GM12878 (cell line): ENCODE results near the gene UCHL5. TPM values are rescaled to one million over a fixed set of nuclear protein-coding genes. Genes with fewer than 3 reads are reported as not detected.

ENCODE experiments used
- ATAC-seq: fragments of 200-7000 bp; cut with Tn5 transposase; 3 replicates; pipeline ENCODE4 v1.9.1; 2020; ENCODE audit warnings: mild to moderate bottlenecking, moderate library complexity
- BruUV-seq: library from RNA; stranded (reverse); fragments of 400-500 nt; replicated peaks from 2 replicates; lab custom pipeline; 2021; lab: Mats Ljungman, UMichigan
- CTCF ChIA-PET: fragments of 300-600 bp; sonication (Branson Sonifier 250); formaldehyde crosslinking; extraction: SDS; loops from one replicate; lab custom pipeline; 2021; ENCODE audit warnings: inconsistent platforms; lab: Yijun Ruan, JAX
- POLR2A ChIA-PET: fragments of 350-600 bp; formaldehyde crosslinking; extraction: SDS; loops from one replicate; lab custom pipeline; 2021; ENCODE audit warnings: inconsistent platforms; lab: Charles Lee
- RAD21 ChIA-PET: fragments of 300-600 bp; sonication (Branson Sonifier 250); formaldehyde crosslinking; loops from one replicate; lab custom pipeline; 2023; ENCODE audit warnings: antibody characterized with exemption; ENCODE audit not compliant: unreplicated experiment; lab: Charles Lee
- SMC1A ChIA-PET: fragments of 300-600 bp; sonication (Branson Sonifier 250); formaldehyde crosslinking; loops from one replicate; lab custom pipeline; 2023; ENCODE audit not compliant: unreplicated experiment, uncharacterized antibody; lab: Charles Lee
- DNase-seq: peaks from one replicate; pipeline ENCODE4 v3.0.0-alpha.2; 2011; ENCODE audit warnings: low read depth, low spot score
- FAIRE-seq: peaks from 3 replicates; lab custom pipeline; 2011; peaks lifted over from hg19 to GRCh38; lab: Jason Lieb, UNC
- H2AFZ ChIP-seq: 2 replicates; pipeline ENCODE4 v1.6.0; 2011; ENCODE audit warnings: low read depth, low read length, control low read depth; ENCODE audit not compliant: control insufficient read depth
- H3K27ac ChIP-seq: 2 replicates; pipeline ENCODE4 v1.5.1; 2011; ENCODE audit warnings: control low read depth; ENCODE audit not compliant: control insufficient read depth, insufficient read depth
- H3K27me3 ChIP-seq, 2 experiments: replicated peaks in 1 of 2; 2 replicates each; pipeline versions ENCODE4 v1.6.0 to v1.6.1; 2011; ENCODE audit warnings: low read length in 1 of 2; ENCODE audit not compliant: control insufficient read depth in 2 of 2, insufficient read depth in 2 of 2
- H3K36me3 ChIP-seq, 2 experiments: 2 replicates each; pipeline ENCODE4 v1.5.1; 2011; ENCODE audit warnings: low read length in 1 of 2; ENCODE audit not compliant: control insufficient read depth in 2 of 2, insufficient read depth in 2 of 2
- H3K4me1 ChIP-seq: 2 replicates; pipeline ENCODE4 v1.6.1; 2011; ENCODE audit warnings: mild to moderate bottlenecking, low read length, moderate library complexity, mixed read lengths; ENCODE audit not compliant: control insufficient read depth, insufficient read depth
- H3K4me2 ChIP-seq: 2 replicates; pipeline ENCODE4 v1.6.0; 2011; ENCODE audit warnings: control low read depth; ENCODE audit not compliant: control insufficient read depth, insufficient read depth
- H3K4me3 ChIP-seq: fragments of 200-600 bp; sonication (generic); 2 replicates; pipeline ENCODE4 v1.5.1; 2016
- H3K79me2 ChIP-seq: 2 replicates; pipeline ENCODE4 v1.6.0; 2011; ENCODE audit warnings: low read length; ENCODE audit not compliant: control insufficient read depth, insufficient read depth
- H3K9ac ChIP-seq: 2 replicates; pipeline ENCODE4 v1.8.0; 2011; ENCODE audit warnings: low read length, control low read depth, mixed read lengths; ENCODE audit not compliant: control insufficient read depth, insufficient read depth
- H3K9me3 ChIP-seq: replicated peaks from 3 replicates; pipeline ENCODE4 v1.5.1; 2011; ENCODE audit warnings: mild to moderate bottlenecking, low read length; ENCODE audit not compliant: control insufficient read depth, insufficient read depth
- H4K20me1 ChIP-seq: 2 replicates; pipeline ENCODE4 v1.6.0; 2011; ENCODE audit not compliant: control insufficient read depth, insufficient read depth
- ATF2 ChIP-seq: IDR thresholded peaks from 2 replicates; pipeline ENCODE4 v1.6.1; 2012; ENCODE audit warnings: low read length, inconsistent platforms
- BCL3 ChIP-seq: IDR thresholded peaks from 2 replicates; pipeline ENCODE4 v1.6.1; 2011; ENCODE audit warnings: borderline replicate concordance, low read depth, mild to moderate bottlenecking, moderate library complexity, low read length; ENCODE audit not compliant: insufficient read depth, poor library complexity, severe bottlenecking
- CEBPB ChIP-seq, 2 experiments: fragments of 150-350 bp in 1 of 2; IDR thresholded peaks; 2 replicates each; pipeline ENCODE4 v1.6.1; 2012 to 2014; ENCODE audit warnings: low read depth in 2 of 2, low read length in 2 of 2, borderline replicate concordance in 1 of 2, inconsistent platforms in 1 of 2
- ELK1 ChIP-seq: IDR thresholded peaks from 2 replicates; pipeline ENCODE4 v1.6.1; 2012; ENCODE audit warnings: low read depth, low read length, improper control_type of control experiment
- FOS ChIP-seq: IDR thresholded peaks from 3 replicates; pipeline ENCODE4 v1.6.1; 2011; ENCODE audit warnings: borderline replicate concordance; ENCODE audit not compliant: insufficient read length; ENCODE audit errors: extremely low read depth
- GABPA ChIP-seq: IDR thresholded peaks from 2 replicates; pipeline ENCODE4 v1.6.1; 2014; ENCODE audit warnings: antibody characterized with exemption, low read depth, mild to moderate bottlenecking, inconsistent platforms
- IKZF2 ChIP-seq, 2 experiments: fragments of 450-650 bp; IDR thresholded peaks; 2 replicates each; pipeline ENCODE4 v1.6.1; 2017; ENCODE audit warnings: mild to moderate bottlenecking in 2 of 2, moderate library complexity in 2 of 2
- IRF5 ChIP-seq: fragments of 450-650 bp; IDR thresholded peaks from 2 replicates; pipeline ENCODE4 v1.6.1; 2017; ENCODE audit warnings: borderline replicate concordance
- JUNB ChIP-seq: IDR thresholded peaks from 2 replicates; pipeline ENCODE4 v1.6.1; 2016; ENCODE audit warnings: antibody characterized with exemption, mild to moderate bottlenecking
- LARP7 ChIP-seq: fragments of 450-650 bp; IDR thresholded peaks from 2 replicates; pipeline ENCODE4 v1.6.1; 2017; ENCODE audit warnings: mild to moderate bottlenecking
- RAD51 ChIP-seq: fragments of 450-650 bp; IDR thresholded peaks from 2 replicates; pipeline ENCODE4 v1.6.1; 2016; ENCODE audit warnings: moderate library complexity, mild to moderate bottlenecking, inconsistent platforms
- RELB ChIP-seq: fragments of 450-650 bp; IDR thresholded peaks from 2 replicates; pipeline ENCODE4 v1.6.1; 2017; ENCODE audit warnings: low read depth, mild to moderate bottlenecking, moderate library complexity
- SIN3A ChIP-seq: IDR thresholded peaks from 2 replicates; pipeline ENCODE4 v1.6.1; 2012; ENCODE audit warnings: low read depth, low read length, improper control_type of control experiment
- TCF12 ChIP-seq: IDR thresholded peaks from 2 replicates; pipeline ENCODE4 v1.6.1; 2011; ENCODE audit warnings: low read depth, mild to moderate bottlenecking, low read length
- WGBS: methylation state at CpG from one replicate; pipeline ENCODE4 v1.1.6; 2016; ENCODE audit warnings: low lambda C conversion rate; ENCODE audit not compliant: insufficient replicate concordance, insufficient coverage; ENCODE audit errors: missing lambda C conversion rate; 5-methylcytosine and 5-hydroxymethylcytosine counted together
- in situ Hi-C: fragments of 300-500 bp; cut with MboI; formaldehyde crosslinking; loops from 9 replicates; pipeline ENCODE4 v1.14.3; 2018; ENCODE audit warnings: mixed read lengths
- intact Hi-C: fragments of 100-400 bp; cut with micrococcal nuclease; formaldehyde crosslinking; loops from one replicate; pipeline ENCODE4 v1.14.2; 2022; ENCODE audit not compliant: unreplicated experiment
- polyA plus RNA-seq, 11 experiments: library from polyadenylated mRNA; depleted of rRNA in 4 of 11; unstranded in 6 of 11; stranded (reverse) in 5 of 11; fragments of >200 nt; fragmentation: Nextera tagmentation in 4 of 11; fragmentation: Illumina TruSeq in 1 of 11; extraction: Ambion mirVana in 4 of 11; extraction: Trizol in 1 of 11; gene quantifications; 1 replicate in 1 of 11; 2 replicates in 10 of 11; pipeline versions ENCODE4 v1.2.1 to v1.2.3, GENCODE V29; 2011 to 2016; ENCODE audit warnings: inconsistent platforms in 2 of 11, missing spikeins in 2 of 11, low read depth in 1 of 11
- total RNA-seq, 4 experiments: library from RNA; depleted of rRNA in 3 of 4; stranded (reverse); fragments of >200 nt in 3 of 4; fragmentation: Illumina TruSeq in 1 of 4; extraction: Trizol in 1 of 4; gene quantifications; 2 replicates each; pipeline versions ENCODE4 v1.2.1 to v1.2.3, GENCODE V29; 2013 to 2021

Gene UCHL5
- total and polyA plus RNA-seq, 10 of the 15 experiments (the other 5 are each of a cell fraction or from before 2014, with no cell fraction given) = 30.1 to 179 (median 60.1) TPM

- no peak for TF ChIP-seq ATF2
- no peak for TF ChIP-seq FOS
These were observed 82.0 kb downstream of the UCHL5 start (continued) for GRCh38 chr1:192977089-192977706.

- ChIA-PET RAD21 (no interaction called here), CTCF (interaction anchor here (1.0 kb wide), 1 partner anchor 491 kb away, joined by 3 read pairs; no protein-coding TSS in a partner anchor), SMC1A (interaction anchor here (0.9 kb wide), 1 partner anchor 8 kb away, joined by 4 read pairs; no protein-coding TSS in a partner anchor), POLR2A (no interaction called here)
- in situ Hi-C loops = no loop called here
- H3K4me3 ChIP-seq = no peak overlapping the region
- no peaks in the 10 kb centered on the region for H4K20me1 ChIP-seq
- no peaks in the 10 kb centered on the region for H3K9me3 ChIP-seq
- BruUV-seq = no TSS peak
- FAIRE-seq = no peak
- no peak overlapping the region for H3K27ac ChIP-seq
- WGBS = 27% methylated on average over 2 of the region's 2 CpGs
- no peak overlapping the region for H3K9ac ChIP-seq
- no peak overlapping the region for H2AFZ ChIP-seq
- no peak for ATAC-seq
- no peak overlapping the region for H3K4me2 ChIP-seq
- no peak for DNase-seq
- no peaks in the 10 kb centered on the region for H3K27me3 ChIP-seq
- H3K79me2 ChIP-seq = no peaks in the 10 kb centered on the region
- intact Hi-C loops = no loop called here
- H3K36me3 ChIP-seq = no peaks in the 10 kb centered on the region
- H3K4me1 ChIP-seq = no peaks in the 10 kb centered on the region
- TF ChIP-seq JUNB (no peak), SIN3A (no peak), IRF5 (no peak), IKZF2 (IDR thresholded peaks at IDR 0.05) (no peak), CEBPB (IDR thresholded peaks at IDR 0.05; ENCODE audit: borderline replicate concordance in 1 of 2, low read depth in 2 of 2, low read length in 2 of 2) (no peak), TCF12 (no peak), ELK1 (no peak), GABPA (no peak), RELB (no peak), BCL3 (no peak), LARP7 (no peak), ATF2 (no peak), RAD51 (no peak)
These were observed 82.6 kb downstream of the UCHL5 start for GRCh38 chr1:192976576-192976975.
